Kidney epithelial cell (primary cell): ENCODE results near the gene COL4A1. TPM values are rescaled to one million over a fixed set of nuclear protein-coding genes. Genes with fewer than 3 reads are reported as not detected.

Experiments used
- total RNA-seq: library from RNA; depleted of rRNA; stranded (reverse); fragments of >200 nt; gene quantifications from 2 replicates; pipeline ENCODE4 v1.2.3, GENCODE V29; 2015

COL4A1 gene
- total RNA-seq, 1 donor from 2014 or later: 1,018 TPM

Other genes with a start within 250 kb of the COL4A1 start
- gene COL4A2, start 127 bp upstream of the COL4A1 start, total RNA-seq: 1,736 and 1,860 TPM in 2 replicates